H9 (cell line): ENCODE data around the gene ASXL1. TPM values are rescaled to one million over a fixed set of nuclear protein-coding genes. Genes with fewer than 3 reads are reported as not detected.

Experiments
- DNase-seq: peaks from one replicate; pipeline ENCODE4 v3.0.0-alpha.2; 2017
- H2AFZ ChIP-seq: one replicate; pipeline ENCODE4 v1.6.1; 2013; ENCODE audit warnings: mild to moderate bottlenecking, low read length, control low read depth, moderate library complexity
- H2AK5ac ChIP-seq: 2 replicates; pipeline ENCODE4 v1.6.1; 2013; ENCODE audit warnings: low read length, control low read depth, mixed read lengths; ENCODE audit not compliant: insufficient read length
- H2BK120ac ChIP-seq: one replicate; pipeline ENCODE4 v1.6.1; 2013; ENCODE audit warnings: low read depth, mild to moderate bottlenecking, low read length, control low read depth, inconsistent platforms; ENCODE audit not compliant: poor library complexity, severe bottlenecking
- H2BK12ac ChIP-seq: 2 replicates; pipeline ENCODE4 v1.6.1; 2013; ENCODE audit warnings: low read length, control low read depth, mixed read lengths, low read depth; ENCODE audit not compliant: insufficient read length
- H2BK15ac ChIP-seq: 2 replicates; pipeline ENCODE4 v1.6.1; 2013; ENCODE audit warnings: low read depth, low read length, control low read depth
- H2BK20ac ChIP-seq: one replicate; pipeline ENCODE4 v1.6.1; 2013; ENCODE audit warnings: low read depth, mild to moderate bottlenecking, low read length, control low read depth, inconsistent platforms; ENCODE audit not compliant: poor library complexity, severe bottlenecking
- H2BK5ac ChIP-seq: 2 replicates; pipeline ENCODE4 v1.6.1; 2013; ENCODE audit warnings: low read length, control low read depth, mixed read lengths; ENCODE audit not compliant: insufficient read length
- H3K14ac ChIP-seq: 2 replicates; pipeline ENCODE4 v1.6.1; 2013; ENCODE audit warnings: low read length, control low read depth; ENCODE audit not compliant: insufficient read depth
- H3K18ac ChIP-seq: 2 replicates; pipeline ENCODE4 v1.6.1; 2013; ENCODE audit warnings: low read depth, mild to moderate bottlenecking, mixed read lengths, low read length, control low read depth; ENCODE audit not compliant: insufficient read length
- H3K23ac ChIP-seq: 2 replicates; pipeline ENCODE4 v1.6.1; 2013; ENCODE audit warnings: low read length, control low read depth, mixed read lengths, low read depth; ENCODE audit not compliant: insufficient read length
- H3K23me2 ChIP-seq: 2 replicates; pipeline ENCODE4 v1.6.1; 2013; ENCODE audit warnings: low read depth, mild to moderate bottlenecking, mixed read lengths, low read length, control low read depth; ENCODE audit not compliant: insufficient read length, poor library complexity, severe bottlenecking
- H3K27ac ChIP-seq: 2 replicates; pipeline ENCODE4 v1.5.1; 2013; ENCODE audit warnings: low read length, control low read depth, mixed read lengths, low read depth; ENCODE audit not compliant: insufficient read length
- H3K27me3 ChIP-seq: 2 replicates; pipeline ENCODE4 v1.6.1; 2013; ENCODE audit warnings: low read length, control low read depth, inconsistent platforms; ENCODE audit not compliant: insufficient read depth
- H3K4ac ChIP-seq: 2 replicates; pipeline ENCODE4 v1.6.1; 2013; ENCODE audit warnings: low read depth, mild to moderate bottlenecking, control low read depth, inconsistent platforms, low read length, moderate library complexity
- H3K4me1 ChIP-seq: 2 replicates; pipeline ENCODE4 v1.6.1; 2013; ENCODE audit warnings: low read length, control low read depth, inconsistent platforms; ENCODE audit not compliant: insufficient read depth
- H3K4me2 ChIP-seq: 2 replicates; pipeline ENCODE4 v1.6.1; 2013; ENCODE audit warnings: low read length, control low read depth, mixed read lengths; ENCODE audit not compliant: insufficient read length, insufficient read depth
- H3K56ac ChIP-seq: 2 replicates; pipeline ENCODE4 v1.6.1; 2013; ENCODE audit warnings: low read depth, mild to moderate bottlenecking, mixed read lengths, low read length, control low read depth; ENCODE audit not compliant: insufficient read length
- H3K79me1 ChIP-seq: 2 replicates; pipeline ENCODE4 v1.6.1; 2013; ENCODE audit warnings: low read depth, mild to moderate bottlenecking, moderate library complexity, low read length, control low read depth, inconsistent platforms; ENCODE audit not compliant: insufficient read depth, poor library complexity, severe bottlenecking
- H3K79me2 ChIP-seq: 2 replicates; pipeline ENCODE4 v1.6.1; 2013; ENCODE audit warnings: low read length, control low read depth, inconsistent platforms; ENCODE audit not compliant: insufficient read depth
- H3K9ac ChIP-seq: 2 replicates; pipeline ENCODE4 v1.6.1; 2013; ENCODE audit warnings: low read length, control low read depth, mixed read lengths; ENCODE audit not compliant: insufficient read length; ENCODE audit errors: extremely low read depth
- H3K9me3 ChIP-seq: one replicate; pipeline ENCODE4 v1.6.1; 2013; ENCODE audit warnings: low read depth, low read length, inconsistent platforms; ENCODE audit not compliant: control insufficient read depth
- H3T11ph ChIP-seq: one replicate; pipeline ENCODE4 v1.6.1; 2013; ENCODE audit warnings: mild to moderate bottlenecking, low read length, control low read depth, inconsistent platforms
- H4K20me1 ChIP-seq: one replicate; pipeline ENCODE4 v1.6.1; 2013; ENCODE audit not compliant: control insufficient read depth, insufficient read length, insufficient read depth
- H4K5ac ChIP-seq: 2 replicates; pipeline ENCODE4 v1.6.1; 2013; ENCODE audit warnings: low read depth, mild to moderate bottlenecking, mixed read lengths, low read length, control low read depth; ENCODE audit not compliant: insufficient read length
- H4K8ac ChIP-seq: replicated peaks from 2 replicates; pipeline ENCODE4 v1.6.1; 2013; ENCODE audit warnings: low read length, control low read depth, mixed read lengths, low read depth; ENCODE audit not compliant: insufficient read length
- H4K91ac ChIP-seq: 2 replicates; pipeline ENCODE4 v1.6.1; 2013; ENCODE audit warnings: low read depth, mild to moderate bottlenecking, moderate library complexity, mixed read lengths, low read length, control low read depth; ENCODE audit not compliant: insufficient read length
- H3K27ac Mint-ChIP-seq, 3 experiments: 2 replicates in 2 of 3; 3 replicates in 1 of 3; pipeline ENCODE4 v1.8.0; 2020 to 2021; ENCODE audit warnings: mixed read lengths in 3 of 3, mild to moderate bottlenecking in 1 of 3, moderate library complexity in 1 of 3
- H3K27me3 Mint-ChIP-seq: 2 replicates; pipeline ENCODE4 v1.8.0; 2021; ENCODE audit warnings: low read depth, mild to moderate bottlenecking, moderate library complexity, mixed read lengths
- H3K36me3 Mint-ChIP-seq, 3 experiments: 2 replicates in 2 of 3; 3 replicates in 1 of 3; pipeline ENCODE4 v1.8.0; 2020 to 2021; ENCODE audit warnings: low read depth in 3 of 3, mixed read lengths in 3 of 3; ENCODE audit not compliant: insufficient read depth in 1 of 3
- H3K4me1 Mint-ChIP-seq, 2 experiments: 2 replicates each; pipeline ENCODE4 v1.8.0; 2020; ENCODE audit warnings: mixed read lengths in 2 of 2
- H3K4me3 Mint-ChIP-seq, 2 experiments: 2 replicates in 1 of 2; 3 replicates in 1 of 2; pipeline ENCODE4 v1.8.0; 2020 to 2021; ENCODE audit warnings: mild to moderate bottlenecking in 2 of 2, mixed read lengths in 2 of 2, moderate library complexity in 1 of 2
- H3K9me3 Mint-ChIP-seq, 2 experiments: 2 replicates in 1 of 2; 3 replicates in 1 of 2; pipeline ENCODE4 v1.8.0; 2020; ENCODE audit warnings: mild to moderate bottlenecking in 2 of 2, mixed read lengths in 2 of 2, moderate library complexity in 1 of 2
- CTCF ChIP-seq: fragments of 200-600 bp; sonication (generic); conservative IDR thresholded peaks from 3 replicates; pipeline ENCODE4 v1.8.0; 2021; ENCODE audit warnings: antibody characterized with exemption, mild to moderate bottlenecking
- WGBS: extraction: QIAGEN DNeasy Blood & Tissue Kit; methylation state at CpG from one replicate; pipeline ENCODE4 v1.1.7; 2013; ENCODE audit warnings: missing lambda C conversion rate, low lambda C conversion rate, mixed read lengths; ENCODE audit not compliant: insufficient read length; ENCODE audit errors: extremely low coverage; 5-methylcytosine and 5-hydroxymethylcytosine counted together
- total RNA-seq: library from RNA; stranded (reverse); gene quantifications from 2 replicates; pipeline ENCODE4 v1.2.1, GENCODE V29; 2021

The ASXL1 gene
- total RNA-seq, 1 experiment from 2014 or later: 39.5 TPM

GRCh38 chr20:32452776-32453466, 94.8 kb downstream of the ASXL1 start:
- Histone ChIP-seq H3K23ac (no peak overlapping the region), H3K4me2 (no peak overlapping the region), H2BK5ac (no peak overlapping the region), H2BK120ac (no peak overlapping the region), H3K56ac (no peak overlapping the region), H2BK12ac (no peak overlapping the region), H4K5ac (no peak overlapping the region), H4K8ac (no peak overlapping the region), H3K27ac (no peak overlapping the region), H2AK5ac (no peak overlapping the region), H2BK15ac (no peak overlapping the region), H3K79me1 (no peaks in the 10 kb centered on the region), H2AFZ (no peak overlapping the region), H2BK20ac (no peak overlapping the region), H3K14ac (no peak overlapping the region), H3K18ac (no peak overlapping the region), H3K9ac (no peak overlapping the region), H3K23me2 (peaks cover 4% of the 10 kb centered on the region), H3K79me2 (no peaks in the 10 kb centered on the region), H3K4me1 (no peaks in the 10 kb centered on the region), H4K20me1 (no peaks in the 10 kb centered on the region), H4K91ac (no peak overlapping the region), H3K4ac (no peak overlapping the region), H3K9me3 (no peaks in the 10 kb centered on the region), H3T11ph (no peak overlapping the region), H3K27me3 (no peaks in the 10 kb centered on the region)
- peak overlapping the region in 1 of 3 experiments; percentile 37; a peak in 1 of 7 replicates for H3K27ac Mint-ChIP-seq
- H3K4me1 Mint-ChIP-seq: peaks cover 4 to 6% of the 10 kb centered on the region in 2 experiments
- TF ChIP-seq CTCF: no peak
- H3K27me3 Mint-ChIP-seq: no peaks in the 10 kb centered on the region
- no CpG with 5 or more reads among the region's 24 CpGs for WGBS
- no peak for DNase-seq
- H3K4me3 Mint-ChIP-seq: no peak overlapping the region
- H3K36me3 Mint-ChIP-seq: peaks cover 19 to 59% (median 51%) of the 10 kb centered on the region in 3 experiments
- H3K9me3 Mint-ChIP-seq: no peaks in the 10 kb centered on the region
